HCT116 (cell line): ENCODE measurements around the gene LZTS3. TPM values are rescaled to one million over a fixed set of nuclear protein-coding genes. Genes with fewer than 3 reads are reported as not detected.

Experiments used
- ATAC-seq: fragments of 200-7000 bp; cut with Tn5 transposase; 2 replicates; pipeline ENCODE4 v1.9.1; 2020; ENCODE audit warnings: mild to moderate bottlenecking, moderate library complexity
- BruUV-seq: library from RNA; stranded (reverse); fragments of 400-500 nt; replicated peaks from 2 replicates; lab custom pipeline; 2021; lab: Mats Ljungman, UMichigan
- CTCF ChIA-PET: fragments of 300-600 bp; sonication (Branson Sonifier 250); formaldehyde crosslinking; loops from one replicate; lab custom pipeline; 2021; ENCODE audit warnings: antibody characterized with exemption; lab: Charles Lee
- POLR2A ChIA-PET: fragments of 300-600, 350-600 bp; sonication (Branson Sonifier 250); formaldehyde crosslinking; loops from one replicate; lab custom pipeline; 2021; ENCODE audit warnings: antibody characterized with exemption; lab: Charles Lee
- RAD21 ChIA-PET, 2 experiments: fragments of 300-600 bp; sonication (Branson Sonifier 250); formaldehyde crosslinking; loops; one replicate each; lab custom pipeline; 2023; ENCODE audit warnings: low total read pairs in 2 of 2; ENCODE audit not compliant: uncharacterized antibody in 2 of 2, unreplicated experiment in 2 of 2, low non-redundant PET in 1 of 2; lab: Charles Lee
- DNase-seq: peaks from one replicate; pipeline ENCODE4 v3.0.0-alpha.2; 2010; ENCODE audit warnings: low read depth, low spot score
- H2AFZ ChIP-seq: fragments of 200-600 bp; shearing (Covaris generic), sonication (generic); 2 replicates; pipeline ENCODE4 v1.6.1; 2017; ENCODE audit warnings: low read depth, mixed run types, mixed read lengths, antibody characterized with exemption, low read length; ENCODE audit not compliant: poor library complexity, severe bottlenecking
- H3K27ac ChIP-seq: 2 replicates; pipeline ENCODE4 v1.5.1; 2012; ENCODE audit warnings: low read depth, low read length
- H3K27me3 ChIP-seq: fragments of 200-600 bp; sonication (generic); 2 replicates; pipeline ENCODE4 v1.6.1; 2016; ENCODE audit warnings: mixed run types, low read length, mixed read lengths; ENCODE audit not compliant: insufficient read depth
- H3K36me3 ChIP-seq, 2 experiments: fragments of 200-500 bp in 1 of 2; fragments of 200-600 bp in 1 of 2; sonication (Bioruptor generic) in 1 of 2; sonication (generic) in 1 of 2; 2 replicates each; pipeline versions ENCODE4 v1.5.1 to v1.6.1; 2014 to 2016; ENCODE audit warnings: low read length in 2 of 2, inconsistent platforms in 1 of 2, mixed read lengths in 1 of 2, mixed run types in 1 of 2; ENCODE audit not compliant: insufficient read depth in 2 of 2, control insufficient read depth in 1 of 2
- H3K4me1 ChIP-seq, 2 experiments: fragments of 200-600 bp in 1 of 2; sonication (generic) in 1 of 2; 2 replicates each; pipeline versions ENCODE4 v1.5.1 to v1.6.1; 2012 to 2017; ENCODE audit warnings: low read length in 2 of 2, inconsistent platforms in 1 of 2, mild to moderate bottlenecking in 1 of 2, mixed read lengths in 1 of 2, mixed run types in 1 of 2, moderate library complexity in 1 of 2; ENCODE audit not compliant: insufficient read depth in 2 of 2, control insufficient read depth in 1 of 2
- H3K4me2 ChIP-seq: fragments of 200-600 bp; sonication (generic); 2 replicates; pipeline ENCODE4 v1.6.1; 2017; ENCODE audit warnings: mixed run types, low read length, mixed read lengths
- H3K4me3 ChIP-seq, 2 experiments: fragments of 200-600 bp in 1 of 2; sonication (generic) in 1 of 2; replicated peaks in 1 of 2; 2 replicates each; pipeline ENCODE4 v1.5.1; 2011 to 2016; ENCODE audit warnings: low read length in 2 of 2, control low read depth in 1 of 2, low read depth in 1 of 2, mild to moderate bottlenecking in 1 of 2, mixed read lengths in 1 of 2, mixed run types in 1 of 2
- H3K79me2 ChIP-seq: fragments of 200-600 bp; sonication (generic); 2 replicates; pipeline ENCODE4 v1.6.1; 2017; ENCODE audit warnings: mild to moderate bottlenecking, mixed run types, low read length, moderate library complexity, mixed read lengths; ENCODE audit not compliant: insufficient read depth
- H3K9ac ChIP-seq: fragments of 200-600 bp; sonication (generic); 2 replicates; pipeline ENCODE4 v1.6.1; 2016; ENCODE audit warnings: low read length, mixed read lengths
- H3K9me2 ChIP-seq: fragments of 200-600 bp; sonication (generic), shearing (Covaris generic); 2 replicates; pipeline ENCODE4 v1.6.1; 2017; ENCODE audit warnings: mixed run types, mild to moderate bottlenecking, moderate library complexity; ENCODE audit not compliant: insufficient read depth
- H3K9me3 ChIP-seq, 2 experiments: fragments of 200-500 bp in 1 of 2; fragments of 200-600 bp in 1 of 2; sonication (Bioruptor generic) in 1 of 2; sonication (generic) in 1 of 2; 2 replicates each; pipeline ENCODE4 v1.6.1; 2014 to 2017; ENCODE audit warnings: low read length in 2 of 2, mixed read lengths in 2 of 2, inconsistent platforms in 1 of 2, low read depth in 1 of 2, mild to moderate bottlenecking in 1 of 2, mixed run types in 1 of 2, moderate library complexity in 1 of 2; ENCODE audit not compliant: control insufficient read depth in 1 of 2, insufficient read depth in 1 of 2
- H4K20me1 ChIP-seq: fragments of 200-600 bp; sonication (generic), shearing (Covaris generic); 2 replicates; pipeline ENCODE4 v1.6.1; 2017; ENCODE audit warnings: mixed run types, mild to moderate bottlenecking, moderate library complexity; ENCODE audit not compliant: insufficient read depth
- CEBPB ChIP-seq: IDR thresholded peaks from 2 replicates; pipeline ENCODE4 v1.6.1; 2012; ENCODE audit warnings: low read depth
- EGR1 ChIP-seq: IDR thresholded peaks from 2 replicates; pipeline ENCODE4 v1.6.1; 2012; ENCODE audit warnings: low read depth
- ELF1 ChIP-seq: IDR thresholded peaks from 2 replicates; pipeline ENCODE4 v1.6.1; 2012; ENCODE audit warnings: low read depth, borderline replicate concordance
- EZH2 ChIP-seq: fragments of 200-600 bp; sonication (generic); IDR thresholded peaks from 2 replicates; pipeline ENCODE4 v1.6.1; 2017; ENCODE audit warnings: antibody characterized with exemption, mixed run types
- EZH2phosphoT487 ChIP-seq: fragments of 200-600 bp; IDR thresholded peaks from 2 replicates; pipeline ENCODE4 v1.6.1; 2018; ENCODE audit warnings: antibody characterized with exemption, borderline replicate concordance
- FOSL1 ChIP-seq: IDR thresholded peaks from 2 replicates; pipeline ENCODE4 v1.6.1; 2012; ENCODE audit warnings: low read depth
- JUND ChIP-seq: IDR thresholded peaks from 2 replicates; pipeline ENCODE4 v1.6.1; 2012
- POLR2A ChIP-seq: IDR thresholded peaks from 2 replicates; pipeline ENCODE4 v1.7.0; 2011; ENCODE audit warnings: borderline replicate concordance; ENCODE audit not compliant: insufficient read depth, insufficient read length; ENCODE audit errors: extremely low read depth
- POLR2AphosphoS5 ChIP-seq: IDR thresholded peaks from 2 replicates; pipeline ENCODE4 v1.6.1; 2011; ENCODE audit warnings: mild to moderate bottlenecking, low read depth, low read length, moderate library complexity
- RAD21 ChIP-seq: IDR thresholded peaks from 2 replicates; pipeline ENCODE4 v1.6.1; 2012; ENCODE audit warnings: low read depth, mild to moderate bottlenecking
- SIN3A ChIP-seq: IDR thresholded peaks from 2 replicates; pipeline ENCODE4 v1.6.1; 2012; ENCODE audit warnings: low read depth
- SP1 ChIP-seq: IDR thresholded peaks from 2 replicates; pipeline ENCODE4 v1.6.1; 2012; ENCODE audit warnings: low read depth
- SRF ChIP-seq: IDR thresholded peaks from 2 replicates; pipeline ENCODE4 v1.6.1; 2012; ENCODE audit warnings: low read depth
- YY1 ChIP-seq: IDR thresholded peaks from 2 replicates; pipeline ENCODE4 v1.6.1; 2011; ENCODE audit warnings: low read length, low read depth, moderate library complexity, mild to moderate bottlenecking; ENCODE audit not compliant: insufficient replicate concordance; ENCODE audit errors: extremely low read depth
- ZFX ChIP-seq: fragments of 450-650 bp; IDR thresholded peaks from 2 replicates; pipeline ENCODE4 v1.6.1; 2017
- ZNF274 ChIP-seq: fragments of 200-500 bp; sonication (Bioruptor generic); IDR thresholded peaks from 2 replicates; pipeline ENCODE4 v1.6.1; 2014; ENCODE audit warnings: mild to moderate bottlenecking, low read depth, low read length, inconsistent platforms
- intact Hi-C: fragments of 100-400 bp; cut with micrococcal nuclease; formaldehyde crosslinking; loops from 2 replicates; pipeline ENCODE4 v1.10.0; 2022
- total RNA-seq: library from RNA; stranded (reverse); gene quantifications from one replicate; pipeline ENCODE4 v1.2.1, GENCODE V29; 2021; ENCODE audit not compliant: unreplicated experiment
- TF ChIP-seq, protein P1 (sequence below): IDR thresholded peaks from 2 replicates; pipeline ENCODE4 v1.6.1; 2012
- TF ChIP-seq, protein P2 (sequence below), 3 experiments: fragments of 200-600 bp in 1 of 3; sonication (generic) in 1 of 3; IDR thresholded peaks in 2 of 3; conservative IDR thresholded peaks in 1 of 3; 2 replicates each; pipeline ENCODE4 v1.5.1; 2012 to 2017; ENCODE audit warnings: low read depth in 2 of 3, low read length in 2 of 3, antibody characterized with exemption in 1 of 3, borderline replicate concordance in 1 of 3, control low read depth in 1 of 3, mild to moderate bottlenecking in 1 of 3, mixed read lengths in 1 of 3, mixed run types in 1 of 3, moderate library complexity in 1 of 3; ENCODE audit not compliant: insufficient read depth in 1 of 3

LZTS3 gene
- total RNA-seq, 1 experiment from 2014 or later = 5.2 TPM

DNA sequence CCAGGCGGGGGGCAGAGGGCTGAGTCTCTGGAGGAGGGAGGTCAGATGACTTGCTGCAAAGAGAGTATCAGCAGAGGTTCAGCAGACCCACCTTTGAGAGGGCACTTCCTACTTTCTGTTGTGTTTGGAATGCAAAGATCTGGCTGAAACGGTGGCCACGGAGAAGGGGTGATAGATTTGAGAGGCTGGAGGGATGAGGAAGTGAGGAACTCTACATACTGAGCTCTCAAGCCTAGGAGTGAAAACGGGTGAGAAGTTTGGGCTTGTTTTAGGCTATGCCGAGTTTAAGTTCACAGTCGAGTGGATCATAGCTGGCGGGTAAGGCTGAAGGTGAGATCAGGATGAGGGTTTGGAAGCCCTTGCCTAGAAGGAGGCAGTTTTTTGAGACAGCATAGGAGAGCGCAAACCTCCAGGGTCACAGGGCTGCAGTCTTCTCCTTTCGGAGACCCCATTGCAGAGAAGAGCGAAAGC lies 35.5 kb upstream of the LZTS3 start:
- ChIA-PET POLR2A (interaction anchor here (0.6 kb wide), 1 partner anchor 203 kb away, joined by 3 read pairs; no protein-coding TSS in a partner anchor), CTCF (interaction anchor here (0.7 to 0.9 kb wide), 2 partner anchors 10 kb away, joined by 3 to 4 read pairs; no protein-coding TSS in a partner anchor), RAD21 (no interaction called here)
- H3K27ac ChIP-seq = peak overlapping the region; percentile 91
- no peaks in the 10 kb centered on the region for H3K27me3 ChIP-seq
- TSS peak; percentile 66 for BruUV-seq
- no peaks in the 10 kb centered on the region for H3K9me3 ChIP-seq
- no peaks in the 10 kb centered on the region for H4K20me1 ChIP-seq
- H3K36me3 ChIP-seq = peaks cover 3 to 8% of the 10 kb centered on the region in 2 experiments; a peak in 2 of 4 replicates
- H3K9me2 ChIP-seq = no peaks in the 10 kb centered on the region
- TF ChIP-seq RAD21 = no peak
- TF ChIP-seq EZH2phosphoT487 = no peak
- TF ChIP-seq EGR1 = no peak
- no peak for TF ChIP-seq EZH2
- no peak for TF ChIP-seq POLR2AphosphoS5
- TF ChIP-seq ELF1 = no peak
- TF ChIP-seq, protein P1, sequence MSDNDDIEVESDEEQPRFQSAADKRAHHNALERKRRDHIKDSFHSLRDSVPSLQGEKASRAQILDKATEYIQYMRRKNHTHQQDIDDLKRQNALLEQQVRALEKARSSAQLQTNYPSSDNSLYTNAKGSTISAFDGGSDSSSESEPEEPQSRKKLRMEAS = no peak
- peak overlapping the region; percentile 88 to 94 for H3K4me3 ChIP-seq
- H3K4me1 ChIP-seq = peaks cover 9 to 17% of the 10 kb centered on the region in 2 experiments; a peak in 3 of 4 replicates
- peak overlapping the region; percentile 91 for H3K4me2 ChIP-seq
- peaks cover 55% of the 10 kb centered on the region for H3K79me2 ChIP-seq
- ATAC-seq (peak; percentile 2), DNase-seq (no peak)
- H3K9ac ChIP-seq = peak overlapping the region; percentile 89
- peak overlapping the region; percentile 85 for H2AFZ ChIP-seq
- intact Hi-C loops = no loop called here

DNA sequence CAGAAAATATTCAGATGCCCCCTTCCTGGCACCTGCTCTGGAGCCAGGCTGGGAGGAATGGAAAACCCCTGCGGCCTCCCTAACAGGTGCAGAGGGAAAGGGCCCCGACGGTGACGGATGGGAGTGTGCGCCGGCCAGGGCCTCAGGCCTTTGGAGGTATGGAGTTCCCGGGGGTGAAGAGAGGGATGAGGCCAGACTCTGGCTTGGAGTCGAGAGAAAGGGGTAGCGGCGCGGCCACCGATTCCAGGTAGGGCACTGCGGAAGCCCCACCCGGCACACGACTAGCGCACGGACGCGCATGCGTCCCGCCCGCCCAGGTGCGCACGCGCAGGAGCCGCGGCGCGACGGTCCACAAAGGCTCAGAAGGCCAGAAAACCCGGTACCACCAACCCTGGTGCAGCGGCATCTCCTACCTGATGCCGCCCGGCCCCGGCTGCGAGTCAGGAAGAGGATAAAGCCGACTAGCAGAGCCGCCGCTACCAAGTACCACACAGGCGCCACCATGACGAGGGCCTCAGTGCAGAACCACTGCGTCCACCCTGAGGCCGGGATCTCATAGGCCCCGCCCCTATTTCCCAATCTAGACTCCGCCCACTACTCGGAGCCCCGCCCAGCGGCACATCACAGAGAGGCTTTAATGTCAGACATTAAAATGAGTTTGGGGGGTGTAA lies 30.9 kb upstream of the LZTS3 start, which contains the start of gene DDRGK1:
Gene DDRGK1, minus strand, starts transcription at position 559 of the 671 bp plus-strand sequence. Its CDS starts 55 bp downstream, at position 504.
- BruUV-seq = TSS peak; percentile 46
- ATAC-seq (peak; percentile 85), DNase-seq (peak; percentile 54)
- Histone ChIP-seq H2AFZ (no peak within 1 kb of the TSS), H3K9me3 (no peaks in the 10 kb centered on the region), H3K27me3 (no peaks in the 10 kb centered on the region), H3K9ac (peak within 1 kb of the TSS; percentile 85), H3K79me2 (peaks cover 28% of the 10 kb centered on the region), H3K36me3 (peaks cover 9 to 13% of the 10 kb centered on the region in 2 experiments; a peak in 3 of 4 replicates), H4K20me1 (no peaks in the 10 kb centered on the region), H3K4me3 (peak within 1 kb of the TSS; percentile 94), H3K9me2 (no peaks in the 10 kb centered on the region), H3K4me1 (peaks cover 9 to 19% of the 10 kb centered on the region in 2 experiments; a peak in 3 of 4 replicates), H3K4me2 (peak within 1 kb of the TSS; percentile 90), H3K27ac (peak within 1 kb of the TSS; percentile 87)
- CTCF ChIA-PET = no interaction called here
- RAD21 ChIA-PET = no interaction called here
- POLR2A ChIA-PET = interaction anchor here (0.6 kb wide), 1 partner anchor 674 kb away, joined by 3 read pairs; no protein-coding TSS in a partner anchor
- intact Hi-C loops = no loop called here
- no peak for TF ChIP-seq JUND
- TF ChIP-seq POLR2AphosphoS5 = peak; percentile 90
- TF ChIP-seq, protein P1 = peak; percentile 32; the same call in 1 of the 2 replicates
- TF ChIP-seq ZFX = peak; percentile 87
- TF ChIP-seq EGR1 = no peak
- no peak; the same call in 1 of the 2 replicates for TF ChIP-seq ELF1
- TF ChIP-seq SIN3A = peak; percentile 61
- TF ChIP-seq, protein P2, sequence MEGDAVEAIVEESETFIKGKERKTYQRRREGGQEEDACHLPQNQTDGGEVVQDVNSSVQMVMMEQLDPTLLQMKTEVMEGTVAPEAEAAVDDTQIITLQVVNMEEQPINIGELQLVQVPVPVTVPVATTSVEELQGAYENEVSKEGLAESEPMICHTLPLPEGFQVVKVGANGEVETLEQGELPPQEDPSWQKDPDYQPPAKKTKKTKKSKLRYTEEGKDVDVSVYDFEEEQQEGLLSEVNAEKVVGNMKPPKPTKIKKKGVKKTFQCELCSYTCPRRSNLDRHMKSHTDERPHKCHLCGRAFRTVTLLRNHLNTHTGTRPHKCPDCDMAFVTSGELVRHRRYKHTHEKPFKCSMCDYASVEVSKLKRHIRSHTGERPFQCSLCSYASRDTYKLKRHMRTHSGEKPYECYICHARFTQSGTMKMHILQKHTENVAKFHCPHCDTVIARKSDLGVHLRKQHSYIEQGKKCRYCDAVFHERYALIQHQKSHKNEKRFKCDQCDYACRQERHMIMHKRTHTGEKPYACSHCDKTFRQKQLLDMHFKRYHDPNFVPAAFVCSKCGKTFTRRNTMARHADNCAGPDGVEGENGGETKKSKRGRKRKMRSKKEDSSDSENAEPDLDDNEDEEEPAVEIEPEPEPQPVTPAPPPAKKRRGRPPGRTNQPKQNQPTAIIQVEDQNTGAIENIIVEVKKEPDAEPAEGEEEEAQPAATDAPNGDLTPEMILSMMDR (IDR thresholded peaks at IDR 0.05 in 2 of 3, conservative IDR thresholded peaks at IDR 0.05 in 1 of 3; ENCODE audit: borderline replicate concordance in 1 of 3, insufficient read depth in 1 of 3, low read depth in 2 of 3, low read length in 2 of 3) = no peak
- no peak for TF ChIP-seq YY1
- no peak for TF ChIP-seq FOSL1
- TF ChIP-seq POLR2A = peak; percentile 72
- no peak for TF ChIP-seq SRF
- TF ChIP-seq EZH2 = no peak
- TF ChIP-seq CEBPB = peak; percentile 95
- TF ChIP-seq ZNF274 = no peak
- no peak; the same call in 1 of the 2 replicates for TF ChIP-seq SP1
